Spleen (tissue), 7 donors: ENCODE results near the gene ABCA13.

ENCODE experiments used
- CTCF ChIP-seq, 11 experiments: fragments of 200-600 bp in 7 of 11; fragments of 450-650 bp in 4 of 11; sonication (generic) in 4 of 11; IDR thresholded peaks in 8 of 11; conservative IDR thresholded peaks in 3 of 11; 1 replicate in 7 of 11; 2 replicates in 4 of 11; pipeline versions ENCODE4 v1.4.0 to v1.8.0; 2016 to 2021; ENCODE audit warnings: antibody characterized with exemption in 11 of 11, inconsistent platforms in 4 of 11, mild to moderate bottlenecking in 1 of 11
- POLR2AphosphoS5 ChIP-seq, 3 donors: sonication (generic); formaldehyde crosslinking; IDR thresholded peaks; one replicate each; pipeline ENCODE4 v1.5.1; 2017; ENCODE audit warnings: antibody characterized with exemption in 3 of 3
- donor health status: DM: no; HTN: no; CAD: no; lungs with moderate emphysema.
- donor health status: DM: no; HTN: no; CAD: no.
- donor health status: DM: no; HTN: no; CAD: no.

- TF ChIP-seq POLR2AphosphoS5 (IDR thresholded peaks at IDR 0.05) (no peak), CTCF (IDR thresholded peaks at IDR 0.05 in 8 of 11, conservative IDR thresholded peaks at IDR 0.05 in 3 of 11) (no peak)
Measured at GRCh38 chr7:48665353-48666135, 494.3 kb downstream of the ABCA13 start.
